Endodermal cell (in vitro differentiated cells): ENCODE measurements around the gene SLX4IP. TPM values are rescaled to one million over a fixed set of nuclear protein-coding genes. Genes with fewer than 3 reads are reported as not detected.

ENCODE experiments used
- DNase-seq: peaks from one replicate; pipeline ENCODE4 v3.0.0-alpha.2; 2017
- H3K27ac ChIP-seq: 2 replicates; pipeline ENCODE4 v1.5.1; 2013; ENCODE audit warnings: mild to moderate bottlenecking, low read depth, low read length, moderate library complexity
- H3K27me3 ChIP-seq: 2 replicates; pipeline ENCODE4 v1.6.1; 2013; ENCODE audit warnings: mild to moderate bottlenecking, low read length, moderate library complexity; ENCODE audit not compliant: insufficient read depth, control insufficient read depth, poor library complexity, severe bottlenecking
- H3K36me3 ChIP-seq: 2 replicates; pipeline ENCODE4 v1.7.0; 2013; ENCODE audit warnings: mild to moderate bottlenecking, low read length, moderate library complexity; ENCODE audit not compliant: control insufficient read depth, insufficient read depth
- H3K4me1 ChIP-seq: one replicate; pipeline ENCODE4 v1.7.0; 2013; ENCODE audit warnings: low read length; ENCODE audit not compliant: control insufficient read depth, insufficient read depth
- H3K4me3 ChIP-seq: 2 replicates; pipeline ENCODE4 v1.5.1; 2013; ENCODE audit warnings: mild to moderate bottlenecking, low read length, moderate library complexity
- H3K9ac ChIP-seq: 2 replicates; pipeline ENCODE4 v1.6.1; 2013; ENCODE audit warnings: mild to moderate bottlenecking, low read length, moderate library complexity; ENCODE audit not compliant: poor library complexity, severe bottlenecking; ENCODE audit errors: extremely low read depth
- H3K9me3 ChIP-seq: 2 replicates; pipeline ENCODE4 v1.6.1; 2013; ENCODE audit warnings: mild to moderate bottlenecking, low read length, moderate library complexity; ENCODE audit not compliant: control insufficient read depth
- H3K27ac Mint-ChIP-seq: 2 replicates; pipeline ENCODE4 v1.8.0; 2020; ENCODE audit warnings: mixed read lengths
- H3K27me3 Mint-ChIP-seq: 2 replicates; pipeline ENCODE4 v1.8.0; 2021; ENCODE audit warnings: mild to moderate bottlenecking, mixed read lengths; ENCODE audit not compliant: insufficient read depth
- H3K36me3 Mint-ChIP-seq: 2 replicates; pipeline ENCODE4 v1.8.0; 2020; ENCODE audit warnings: low read depth, mixed read lengths
- H3K4me1 Mint-ChIP-seq: 2 replicates; pipeline ENCODE4 v1.8.0; 2020; ENCODE audit warnings: mixed read lengths
- H3K4me3 Mint-ChIP-seq: 2 replicates; pipeline ENCODE4 v1.8.0; 2020; ENCODE audit warnings: mild to moderate bottlenecking, moderate library complexity, mixed read lengths
- H3K9me3 Mint-ChIP-seq: 2 replicates; pipeline ENCODE4 v1.8.0; 2020; ENCODE audit warnings: mild to moderate bottlenecking, mixed read lengths
- WGBS, 2 experiments: methylation state at CpG; one replicate each; pipeline versions ENCODE4 v1.1.5 to v1.1.7; 2013; ENCODE audit warnings: missing lambda C conversion rate in 2 of 2, mixed read lengths in 1 of 2; ENCODE audit not compliant: insufficient coverage in 1 of 2, insufficient read length in 1 of 2; 5-methylcytosine and 5-hydroxymethylcytosine counted together
- total RNA-seq, 2 donors: library from RNA; stranded (reverse); fragmentation: NEBNext Ultra II Directional in 1 of 2; extraction: Animal tissue kit (Norgen Biotek cat#: 25700) in 1 of 2; gene quantifications; 2 replicates in 1 of 2; 3 replicates in 1 of 2; pipeline ENCODE4 v1.2.1, GENCODE V29; 2021
- TF ChIP-seq, protein P1 (sequence below): fragments of 200-600 bp; sonication (generic); conservative IDR thresholded peaks from 2 replicates; pipeline ENCODE4 v1.5.0; 2021; ENCODE audit warnings: antibody characterized with exemption, mild to moderate bottlenecking

The SLX4IP gene
- total RNA-seq, 2 donors from 2014 or later = 9.2 to 9.5 TPM

DNA sequence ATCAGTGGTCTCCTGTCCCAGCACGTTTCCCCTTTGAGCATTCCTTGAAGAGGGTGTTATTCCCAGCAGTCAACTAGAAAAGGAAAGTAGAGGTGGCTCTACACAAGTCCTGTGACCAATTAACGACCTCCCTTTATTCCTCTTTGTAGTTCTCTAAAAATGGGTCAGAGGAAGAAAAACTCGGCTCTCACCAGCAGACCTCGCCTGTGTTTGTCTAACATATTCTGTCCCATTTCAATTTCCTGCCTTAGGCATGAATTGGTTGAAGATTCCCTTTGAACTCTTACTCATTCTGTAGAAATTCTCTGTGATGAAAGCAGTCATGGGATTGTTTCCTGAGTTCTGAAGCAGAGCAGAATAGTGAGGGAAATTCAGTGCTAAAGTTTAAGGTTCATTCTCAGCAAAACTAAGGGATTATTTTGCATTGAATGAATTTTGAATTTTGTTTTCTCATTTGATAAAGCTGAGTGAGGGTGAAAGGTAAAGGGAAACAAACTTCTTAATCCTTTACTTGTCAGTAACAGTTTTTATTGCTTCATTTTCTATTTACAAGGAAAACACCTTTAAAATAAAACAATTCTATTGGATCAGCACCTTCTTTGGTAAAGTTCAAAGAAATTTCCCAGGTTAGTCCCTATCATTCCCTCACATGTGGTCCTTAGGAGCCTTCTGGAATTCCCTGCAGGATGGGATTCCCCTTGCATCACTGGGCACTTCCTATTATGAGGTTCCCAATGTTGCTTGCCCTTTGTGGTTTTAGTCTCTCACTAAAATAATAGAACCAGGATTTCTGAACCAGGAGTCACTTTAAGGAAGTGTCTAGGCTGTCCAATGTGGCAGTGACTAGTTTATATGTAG, 105.8 kb downstream of the SLX4IP start:
- Histone ChIP-seq H3K9me3 (no peaks in the 10 kb centered on the region), H3K9ac (no peak overlapping the region), H3K4me1 (peaks cover 14% of the 10 kb centered on the region), H3K36me3 (no peaks in the 10 kb centered on the region), H3K27ac (no peak overlapping the region), H3K4me3 (no peak overlapping the region), H3K27me3 (no peaks in the 10 kb centered on the region)
- Mint-ChIP-seq H3K27ac (no peak overlapping the region), H3K27me3 (no peaks in the 10 kb centered on the region), H3K4me3 (no peak overlapping the region), H3K4me1 (peaks cover 24% of the 10 kb centered on the region), H3K9me3 (no peaks in the 10 kb centered on the region), H3K36me3 (no peaks in the 10 kb centered on the region)
- no peak for DNase-seq
- 52 to 73% methylated on average over 3 to 4 of the region's 4 CpGs for WGBS, 2 experiments
- TF ChIP-seq, protein P1, sequence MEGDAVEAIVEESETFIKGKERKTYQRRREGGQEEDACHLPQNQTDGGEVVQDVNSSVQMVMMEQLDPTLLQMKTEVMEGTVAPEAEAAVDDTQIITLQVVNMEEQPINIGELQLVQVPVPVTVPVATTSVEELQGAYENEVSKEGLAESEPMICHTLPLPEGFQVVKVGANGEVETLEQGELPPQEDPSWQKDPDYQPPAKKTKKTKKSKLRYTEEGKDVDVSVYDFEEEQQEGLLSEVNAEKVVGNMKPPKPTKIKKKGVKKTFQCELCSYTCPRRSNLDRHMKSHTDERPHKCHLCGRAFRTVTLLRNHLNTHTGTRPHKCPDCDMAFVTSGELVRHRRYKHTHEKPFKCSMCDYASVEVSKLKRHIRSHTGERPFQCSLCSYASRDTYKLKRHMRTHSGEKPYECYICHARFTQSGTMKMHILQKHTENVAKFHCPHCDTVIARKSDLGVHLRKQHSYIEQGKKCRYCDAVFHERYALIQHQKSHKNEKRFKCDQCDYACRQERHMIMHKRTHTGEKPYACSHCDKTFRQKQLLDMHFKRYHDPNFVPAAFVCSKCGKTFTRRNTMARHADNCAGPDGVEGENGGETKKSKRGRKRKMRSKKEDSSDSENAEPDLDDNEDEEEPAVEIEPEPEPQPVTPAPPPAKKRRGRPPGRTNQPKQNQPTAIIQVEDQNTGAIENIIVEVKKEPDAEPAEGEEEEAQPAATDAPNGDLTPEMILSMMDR = no peak

DNA sequence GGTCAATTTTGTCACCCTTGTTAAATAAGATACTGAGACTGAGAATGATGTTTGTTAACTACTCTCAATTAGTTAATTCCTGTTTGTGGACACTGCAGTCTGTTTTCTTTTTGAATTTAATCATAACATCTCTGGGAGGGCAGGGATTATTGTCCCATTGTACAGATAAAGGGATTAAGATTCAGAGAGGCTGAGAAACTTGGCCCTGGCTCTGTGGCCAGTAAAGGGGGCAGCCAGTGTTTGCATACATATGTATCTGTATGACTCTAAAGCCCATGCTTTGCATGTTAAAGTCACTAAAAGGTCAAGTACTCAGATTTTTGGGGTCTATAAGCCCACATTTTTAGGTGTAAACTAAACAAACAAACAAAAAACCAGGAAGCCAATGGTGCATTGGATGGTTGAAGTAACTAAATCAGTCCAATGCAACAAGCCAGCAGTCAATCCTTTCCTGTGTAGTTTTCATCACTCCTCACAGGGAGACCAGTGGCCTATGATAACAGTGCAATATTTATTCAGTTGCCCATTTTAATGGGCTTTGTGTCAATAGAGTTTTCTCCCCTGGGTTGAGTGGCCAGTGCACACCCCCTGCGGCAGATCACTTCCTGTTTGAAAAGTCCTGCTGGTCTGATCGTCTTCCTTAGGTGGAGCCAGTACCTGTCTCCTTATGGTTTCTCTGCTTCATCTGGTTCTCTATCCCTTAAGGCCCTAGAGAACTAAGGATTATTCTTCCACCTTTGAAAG, 106.7 kb downstream of the SLX4IP start:
- peaks cover 24% of the 10 kb centered on the region for H3K4me1 Mint-ChIP-seq
- no peak overlapping the region for H3K9ac ChIP-seq
- no peak for DNase-seq
- no peaks in the 10 kb centered on the region for H3K9me3 ChIP-seq
- H3K27me3 Mint-ChIP-seq = no peaks in the 10 kb centered on the region
- H3K36me3 ChIP-seq = no peaks in the 10 kb centered on the region
- peaks cover 14% of the 10 kb centered on the region for H3K4me1 ChIP-seq
- TF ChIP-seq, protein P1 = no peak
- H3K36me3 Mint-ChIP-seq = no peaks in the 10 kb centered on the region
- no peak overlapping the region for H3K27ac ChIP-seq
- no peaks in the 10 kb centered on the region for H3K9me3 Mint-ChIP-seq
- 89 to 100% methylated on average over 1 to 2 of the region's 2 CpGs for WGBS, 2 experiments
- H3K27me3 ChIP-seq = no peaks in the 10 kb centered on the region
- no peak overlapping the region for H3K4me3 Mint-ChIP-seq
- H3K27ac Mint-ChIP-seq = no peak overlapping the region
- no peak overlapping the region for H3K4me3 ChIP-seq

DNA sequence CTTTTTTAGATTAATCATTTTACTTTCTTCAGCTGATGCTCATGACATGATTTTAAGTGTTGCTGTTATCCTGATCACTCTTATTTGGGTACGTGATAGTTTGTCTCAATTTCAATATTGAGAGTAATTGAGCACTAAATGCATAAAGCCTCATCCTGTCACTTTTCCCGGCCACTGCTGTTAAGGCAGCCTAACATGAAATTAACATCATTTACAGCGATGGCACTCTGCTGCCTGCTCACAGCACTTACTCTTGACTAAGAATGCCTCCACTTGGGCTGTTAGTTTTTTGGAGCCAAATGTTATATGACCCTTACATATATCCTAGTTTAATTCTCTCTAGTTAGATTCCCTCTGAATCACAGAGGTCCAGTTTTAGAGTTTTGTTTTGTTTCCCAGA, 107.3 kb downstream of the SLX4IP start:
- Mint-ChIP-seq H3K36me3 (no peaks in the 10 kb centered on the region), H3K9me3 (no peaks in the 10 kb centered on the region), H3K27ac (no peak overlapping the region), H3K27me3 (no peaks in the 10 kb centered on the region), H3K4me3 (no peak overlapping the region), H3K4me1 (peaks cover 24% of the 10 kb centered on the region)
- Histone ChIP-seq H3K9ac (no peak overlapping the region), H3K27me3 (no peaks in the 10 kb centered on the region), H3K4me3 (no peak overlapping the region), H3K4me1 (peaks cover 14% of the 10 kb centered on the region), H3K36me3 (no peaks in the 10 kb centered on the region), H3K9me3 (no peaks in the 10 kb centered on the region), H3K27ac (no peak overlapping the region)
- no peak for DNase-seq
- WGBS, 2 experiments = 91 to 95% methylated on average over 2 to 3 of the region's 3 CpGs
- TF ChIP-seq, protein P1 = no peak
